Esophagus muscularis mucosa (tissue), 4 donors: Measurements from ENCODE around the gene GRWD1.

ENCODE experiments used
- EP300 ChIP-seq: sonication (generic); formaldehyde crosslinking; IDR thresholded peaks from one replicate; pipeline ENCODE4 v1.6.1; 2017; ENCODE audit warnings: antibody characterized with exemption
- POLR2A ChIP-seq: fragments of 450-650 bp; IDR thresholded peaks from one replicate; pipeline ENCODE4 v1.6.1; 2017; ENCODE audit warnings: antibody characterized with exemption, moderate library complexity, mild to moderate bottlenecking, low read depth
- POLR2AphosphoS5 ChIP-seq, 2 donors: sonication (generic); formaldehyde crosslinking; IDR thresholded peaks; one replicate each; pipeline ENCODE4 v1.6.1; 2017; ENCODE audit warnings: antibody characterized with exemption in 2 of 2
- TF ChIP-seq, protein P1 (sequence below), 3 experiments: fragments of 200-600 bp in 2 of 3; fragments of 450-650 bp in 1 of 3; sonication (generic) in 2 of 3; IDR thresholded peaks; one replicate each; pipeline ENCODE4 v1.5.1; 2017 to 2019; ENCODE audit warnings: antibody characterized with exemption in 3 of 3, mild to moderate bottlenecking in 2 of 3, moderate library complexity in 1 of 3

DNA sequence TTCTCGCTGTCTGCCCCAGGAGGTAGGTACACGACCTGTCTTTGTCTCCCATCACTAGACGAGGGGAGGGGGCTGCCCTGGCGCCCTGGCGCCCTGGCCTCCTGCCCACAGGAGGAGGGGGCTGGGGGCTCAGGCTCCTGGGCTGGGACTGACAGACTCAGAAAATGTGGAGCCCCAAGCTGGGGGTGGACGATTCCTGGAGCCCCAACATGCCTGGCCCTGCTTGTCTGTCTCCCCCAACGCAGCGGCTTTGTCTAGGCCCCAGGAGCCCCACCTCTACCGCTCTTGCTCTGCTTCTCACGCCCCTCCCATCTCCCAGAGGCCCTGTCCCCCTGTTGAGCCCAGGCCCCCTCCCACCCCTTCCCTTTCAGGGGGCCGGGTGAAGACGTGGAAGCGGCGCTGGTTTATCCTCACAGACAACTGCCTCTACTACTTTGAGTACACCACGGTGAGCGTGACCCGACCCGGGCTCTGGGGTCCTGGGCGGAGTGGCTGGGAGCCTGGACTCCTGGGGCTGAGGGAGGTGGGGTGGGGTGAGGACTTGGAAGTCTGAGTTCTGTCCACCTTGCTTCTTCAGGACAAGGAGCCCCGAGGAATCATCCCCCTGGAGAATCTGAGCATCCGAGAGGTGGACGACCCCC lies 32.0 kb downstream of the GRWD1 start:
- TF ChIP-seq, protein P1, sequence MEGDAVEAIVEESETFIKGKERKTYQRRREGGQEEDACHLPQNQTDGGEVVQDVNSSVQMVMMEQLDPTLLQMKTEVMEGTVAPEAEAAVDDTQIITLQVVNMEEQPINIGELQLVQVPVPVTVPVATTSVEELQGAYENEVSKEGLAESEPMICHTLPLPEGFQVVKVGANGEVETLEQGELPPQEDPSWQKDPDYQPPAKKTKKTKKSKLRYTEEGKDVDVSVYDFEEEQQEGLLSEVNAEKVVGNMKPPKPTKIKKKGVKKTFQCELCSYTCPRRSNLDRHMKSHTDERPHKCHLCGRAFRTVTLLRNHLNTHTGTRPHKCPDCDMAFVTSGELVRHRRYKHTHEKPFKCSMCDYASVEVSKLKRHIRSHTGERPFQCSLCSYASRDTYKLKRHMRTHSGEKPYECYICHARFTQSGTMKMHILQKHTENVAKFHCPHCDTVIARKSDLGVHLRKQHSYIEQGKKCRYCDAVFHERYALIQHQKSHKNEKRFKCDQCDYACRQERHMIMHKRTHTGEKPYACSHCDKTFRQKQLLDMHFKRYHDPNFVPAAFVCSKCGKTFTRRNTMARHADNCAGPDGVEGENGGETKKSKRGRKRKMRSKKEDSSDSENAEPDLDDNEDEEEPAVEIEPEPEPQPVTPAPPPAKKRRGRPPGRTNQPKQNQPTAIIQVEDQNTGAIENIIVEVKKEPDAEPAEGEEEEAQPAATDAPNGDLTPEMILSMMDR (IDR thresholded peaks at IDR 0.05): no peak
- TF ChIP-seq POLR2A (no peak), EP300 (no peak), POLR2AphosphoS5 (IDR thresholded peaks at IDR 0.05) (no peak)
